Measurements from ENCODE around the gene DPP4. TPM values are rescaled to one million over a fixed set of nuclear protein-coding genes. Genes with fewer than 3 reads are reported as not detected.

Gene DPP4
- total RNA-seq, 2 experiments from 2014 or later, result not detected

- H3K4me3 ChIP-seq (ENCODE audit: low read depth, low read length, poor library complexity, severe bottlenecking), result no peak overlapping the region
- no peaks in the 10 kb centered on the region for H3K4me1 ChIP-seq (ENCODE audit: insufficient read depth, low read length, poor library complexity, severe bottlenecking)
- H3K27ac ChIP-seq (ENCODE audit: low read depth, low read length, poor library complexity, severe bottlenecking), result no peak overlapping the region
- no peaks in the 10 kb centered on the region for H3K9me2 ChIP-seq (ENCODE audit: insufficient read depth, low read length)
- H2AFZ ChIP-seq (ENCODE audit: low read length), result no peak overlapping the region
- BruUV-seq (replicated peaks), result no TSS peak
- no peaks in the 10 kb centered on the region for H3K79me2 ChIP-seq (ENCODE audit: insufficient read depth, low read depth, low read length)
- no peak overlapping the region for H3K4me2 ChIP-seq (ENCODE audit: low read length)
- no peaks in the 10 kb centered on the region for H3K9me3 ChIP-seq (ENCODE audit: low read length)
- no peak for DNase-seq (ENCODE audit: low spot score)
- CTCF ChIA-PET (ENCODE audit: unreplicated experiment), result no interaction called here
- H3K36me3 ChIP-seq (ENCODE audit: insufficient read depth, low read length), result no peaks in the 10 kb centered on the region
- TF ChIP-seq CTCF (conservative IDR thresholded peaks at IDR 0.05; ENCODE audit: low read length) (no peak), EZH2phosphoT487 (IDR thresholded peaks at IDR 0.05; ENCODE audit: borderline replicate concordance, low read depth, low read length) (no peak)
- intact Hi-C loops (cut with micrococcal nuclease; ENCODE audit: unreplicated experiment), result no loop called here
- POLR2A ChIA-PET, result no interaction called here
- no peaks in the 10 kb centered on the region for H4K20me1 ChIP-seq (ENCODE audit: insufficient read depth, low read length)
Observed at GRCh38 chr2:161943011-161943410, 131.0 kb downstream of the DPP4 start.

Small RNAs within 50 kb of the gene (small RNA-seq; reads per million reads assigned to genes)
- not detected for gene TIMM8AP1

Other genes starting within 250 kb of the DPP4 start
- not detected in 2 replicates for gene GCG, start 78.0 kb upstream of the DPP4 start, total RNA-seq (2014; rRNA removed; shearing (Covaris generic))
- not detected in 2 replicates for gene GCG, start 78.0 kb upstream of the DPP4 start, total RNA-seq (2022)
- not detected in 2 replicates for gene FAP, start 169.2 kb upstream of the DPP4 start, total RNA-seq (2014; rRNA removed; shearing (Covaris generic))
- not detected in 2 replicates for gene FAP, start 169.2 kb upstream of the DPP4 start, total RNA-seq (2022)
- gene IFIH1, start 244.5 kb upstream of the DPP4 start, total RNA-seq (2014; rRNA removed; shearing (Covaris generic)), result 7.8 and 10.6 TPM in 2 replicates
- 12.3 and 13.6 TPM in 2 replicates for gene IFIH1, start 244.5 kb upstream of the DPP4 start, total RNA-seq (2022)

Data from OCI-LY7 (cell line).